ENCODE measurements around the gene THADA.
"Not testable (repeated sequence)": the region's sequence is repeated elsewhere in the genome, so short reads cannot be mapped to it uniquely, and the experiment has no call there.

The THADA gene

GRCh38 chr2:43387092-43388062 is 208.5 kb downstream of the THADA start:
- DNase-seq (ENCODE audit: low read depth) = no peak

GRCh38 chr2:43386679-43387078 is 209.2 kb downstream of the THADA start:
- DNase-seq (ENCODE audit: low read depth) = not testable (repeated sequence)

- no peak for DNase-seq (ENCODE audit: low read depth)
Measured at GRCh38 chr2:43384143-43384542, 211.7 kb downstream of the THADA start.

- DNase-seq (ENCODE audit: low read depth) = no peak
Measured at GRCh38 chr2:43383533-43383932, 212.3 kb downstream of the THADA start.

- no peak for DNase-seq (ENCODE audit: low read depth)
Measured at GRCh38 chr2:43379494-43379893, 216.3 kb downstream of the THADA start.

- no peak for DNase-seq (ENCODE audit: low read depth)
Measured at GRCh38 chr2:43377327-43377726, 218.5 kb downstream of the THADA start.

GRCh38 chr2:43376523-43377198 is 219.2 kb downstream of the THADA start:
- no peak for DNase-seq (ENCODE audit: low read depth)

GRCh38 chr2:43375746-43376522 is 219.9 kb downstream of the THADA start:
- no peak for DNase-seq (ENCODE audit: low read depth)

- DNase-seq (ENCODE audit: low read depth) = no peak
Measured at GRCh38 chr2:43372416-43373081, 223.3 kb downstream of the THADA start.

GRCh38 chr2:43370705-43371104 is 225.1 kb downstream of the THADA start:
- DNase-seq (ENCODE audit: low read depth) = no peak

- no peak for DNase-seq (ENCODE audit: low read depth)
Measured at GRCh38 chr2:43370146-43370545, 225.7 kb downstream of the THADA start.

- no peak for DNase-seq (ENCODE audit: low read depth)
Measured at GRCh38 chr2:43368483-43369385, 227.1 kb downstream of the THADA start.

GRCh38 chr2:43367012-43367782 is 228.6 kb downstream of the THADA start:
- no peak for DNase-seq (ENCODE audit: low read depth)

GRCh38 chr2:43363120-43363519 is 232.7 kb downstream of the THADA start:
- DNase-seq (ENCODE audit: low read depth) = no peak

GRCh38 chr2:43361286-43361685 is 234.6 kb downstream of the THADA start:
- no peak for DNase-seq (ENCODE audit: low read depth)

GRCh38 chr2:43360137-43360536 is 235.7 kb downstream of the THADA start:
- DNase-seq (ENCODE audit: low read depth) = no peak

- DNase-seq (ENCODE audit: low read depth) = no peak
Measured at GRCh38 chr2:43358410-43359201, 237.2 kb downstream of the THADA start.

- no peak for DNase-seq (ENCODE audit: low read depth)
Measured at GRCh38 chr2:43356774-43357173, 239.1 kb downstream of the THADA start.

GRCh38 chr2:43355399-43355798 is 240.4 kb downstream of the THADA start:
- no peak for DNase-seq (ENCODE audit: low read depth)

Data from stimulated activated CD8-positive, alpha-beta memory T cell treated with anti-CD3 and anti-CD28 coated beads, Interleukin-12 subunit alpha, Interleukin-12 subunit beta, amount 100 ng/mL, for 1 hour (primary cell).